ENCODE results near the gene IFFO2.

IFFO2 gene

GRCh38 chr1:18940303-18941020 is 16.0 kb downstream of the IFFO2 start:
- in situ Hi-C loops (cut with MboI; ENCODE audit: low pct_unique_long_range_greater_than_20kb, low sequenced_read_pairs) = no loop called here

GRCh38 chr1:18939398-18940302 is 16.8 kb downstream of the IFFO2 start:
- DNase-seq = no peak
- in situ Hi-C loops (cut with MboI; ENCODE audit: low pct_unique_long_range_greater_than_20kb, low sequenced_read_pairs) = no loop called here

More at GRCh38 chr1:18940303-18941020, 16.0 kb downstream of the IFFO2 start:
- no peak for DNase-seq

GRCh38 chr1:18938707-18939070 is 17.8 kb downstream of the IFFO2 start:
- no peak for DNase-seq
- in situ Hi-C loops (cut with MboI; ENCODE audit: low pct_unique_long_range_greater_than_20kb, low sequenced_read_pairs) = no loop called here

- in situ Hi-C loops (cut with MboI; ENCODE audit: low pct_unique_long_range_greater_than_20kb, low sequenced_read_pairs) = no loop called here
- DNase-seq = no peak
Measured at GRCh38 chr1:18938008-18938706, 18.3 kb downstream of the IFFO2 start.

- no peak for DNase-seq
- in situ Hi-C loops (cut with MboI; ENCODE audit: low pct_unique_long_range_greater_than_20kb, low sequenced_read_pairs) = no loop called here
Measured at GRCh38 chr1:18937539-18937938, 18.9 kb downstream of the IFFO2 start.

GRCh38 chr1:18936814-18937481 is 19.5 kb downstream of the IFFO2 start:
- in situ Hi-C loops (cut with MboI; ENCODE audit: low pct_unique_long_range_greater_than_20kb, low sequenced_read_pairs) = no loop called here
- DNase-seq = no peak

GRCh38 chr1:18936471-18936813 is 20.0 kb downstream of the IFFO2 start:
- in situ Hi-C loops (cut with MboI; ENCODE audit: low pct_unique_long_range_greater_than_20kb, low sequenced_read_pairs) = no loop called here
- DNase-seq = no peak

- in situ Hi-C loops (cut with MboI; ENCODE audit: low pct_unique_long_range_greater_than_20kb, low sequenced_read_pairs) = no loop called here
Measured at GRCh38 chr1:18934205-18935000, 22.1 kb downstream of the IFFO2 start.

GRCh38 chr1:18932879-18933278 is 23.6 kb downstream of the IFFO2 start:
- DNase-seq = no peak
- in situ Hi-C loops (cut with MboI; ENCODE audit: low pct_unique_long_range_greater_than_20kb, low sequenced_read_pairs) = no loop called here

More at GRCh38 chr1:18934205-18935000, 22.1 kb downstream of the IFFO2 start:
- DNase-seq = no peak

- DNase-seq = no peak
Measured at GRCh38 chr1:18932387-18932786, 24.1 kb downstream of the IFFO2 start.

GRCh38 chr1:18931730-18932129 is 24.7 kb downstream of the IFFO2 start:
- no peak for DNase-seq
- in situ Hi-C loops (cut with MboI; ENCODE audit: low pct_unique_long_range_greater_than_20kb, low sequenced_read_pairs) = no loop called here

More at GRCh38 chr1:18932387-18932786, 24.1 kb downstream of the IFFO2 start:
- in situ Hi-C loops (cut with MboI; ENCODE audit: low pct_unique_long_range_greater_than_20kb, low sequenced_read_pairs) = no loop called here

GRCh38 chr1:18929686-18930085 is 26.8 kb downstream of the IFFO2 start:
- in situ Hi-C loops (cut with MboI; ENCODE audit: low pct_unique_long_range_greater_than_20kb, low sequenced_read_pairs) = no loop called here
- no peak for DNase-seq

GRCh38 chr1:18928985-18929384 is 27.5 kb downstream of the IFFO2 start:
- in situ Hi-C loops (cut with MboI; ENCODE audit: low pct_unique_long_range_greater_than_20kb, low sequenced_read_pairs) = no loop called here
- no peak for DNase-seq

GRCh38 chr1:18928406-18928805 is 28.1 kb downstream of the IFFO2 start:
- DNase-seq = no peak
- in situ Hi-C loops (cut with MboI; ENCODE audit: low pct_unique_long_range_greater_than_20kb, low sequenced_read_pairs) = no loop called here

- peak; percentile 96 for DNase-seq
- in situ Hi-C loops (cut with MboI; ENCODE audit: low pct_unique_long_range_greater_than_20kb, low sequenced_read_pairs) = no loop called here
Measured at GRCh38 chr1:18927654-18928272, 28.7 kb downstream of the IFFO2 start.

GRCh38 chr1:18927082-18927653 is 29.3 kb downstream of the IFFO2 start:
- DNase-seq = no peak
- in situ Hi-C loops (cut with MboI; ENCODE audit: low pct_unique_long_range_greater_than_20kb, low sequenced_read_pairs) = no loop called here

- peak; percentile 91 for DNase-seq
- in situ Hi-C loops (cut with MboI; ENCODE audit: low pct_unique_long_range_greater_than_20kb, low sequenced_read_pairs) = no loop called here
Measured at GRCh38 chr1:18926315-18927081, 30.0 kb downstream of the IFFO2 start.

Measured in KBM-7 (cell line).